ENCODE results near the gene DCLRE1A. TPM values are rescaled to one million over a fixed set of nuclear protein-coding genes. Genes with fewer than 3 reads are reported as not detected.

DCLRE1A gene
- total RNA-seq, 6 donors from 2014 or later = 4.0 to 12.4 (median 6.0) TPM

- 93 to 95% methylated on average over 2 of the region's 2 CpGs for WGBS, 2 donors
- no peak for TF ChIP-seq POLR2A (IDR thresholded peaks at IDR 0.05)
- TF ChIP-seq POLR2AphosphoS5 (IDR thresholded peaks at IDR 0.05) = no peak
- TF ChIP-seq, protein P1, sequence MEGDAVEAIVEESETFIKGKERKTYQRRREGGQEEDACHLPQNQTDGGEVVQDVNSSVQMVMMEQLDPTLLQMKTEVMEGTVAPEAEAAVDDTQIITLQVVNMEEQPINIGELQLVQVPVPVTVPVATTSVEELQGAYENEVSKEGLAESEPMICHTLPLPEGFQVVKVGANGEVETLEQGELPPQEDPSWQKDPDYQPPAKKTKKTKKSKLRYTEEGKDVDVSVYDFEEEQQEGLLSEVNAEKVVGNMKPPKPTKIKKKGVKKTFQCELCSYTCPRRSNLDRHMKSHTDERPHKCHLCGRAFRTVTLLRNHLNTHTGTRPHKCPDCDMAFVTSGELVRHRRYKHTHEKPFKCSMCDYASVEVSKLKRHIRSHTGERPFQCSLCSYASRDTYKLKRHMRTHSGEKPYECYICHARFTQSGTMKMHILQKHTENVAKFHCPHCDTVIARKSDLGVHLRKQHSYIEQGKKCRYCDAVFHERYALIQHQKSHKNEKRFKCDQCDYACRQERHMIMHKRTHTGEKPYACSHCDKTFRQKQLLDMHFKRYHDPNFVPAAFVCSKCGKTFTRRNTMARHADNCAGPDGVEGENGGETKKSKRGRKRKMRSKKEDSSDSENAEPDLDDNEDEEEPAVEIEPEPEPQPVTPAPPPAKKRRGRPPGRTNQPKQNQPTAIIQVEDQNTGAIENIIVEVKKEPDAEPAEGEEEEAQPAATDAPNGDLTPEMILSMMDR (IDR thresholded peaks at IDR 0.05) = no peak
- no peak for TF ChIP-seq EP300 (IDR thresholded peaks at IDR 0.05)
- Histone ChIP-seq H3K9me3 (no peaks in the 10 kb centered on the region), H3K4me1 (no peaks in the 10 kb centered on the region), H3K27ac (no peak overlapping the region), H3K4me3 (no peak overlapping the region), H3K27me3 (no peaks in the 10 kb centered on the region), H3K36me3 (peaks cover 0 to 39% (median 3%) of the 10 kb centered on the region in 4 donors)
- DNase-seq (no peak), ATAC-seq (ENCODE audit: low FRiP score in 2 of 2) (no peak)
Measured at GRCh38 chr10:113882240-113882639, 28.4 kb upstream of the DCLRE1A start.

- 71 to 91% methylated on average over 1 of the region's 1 CpG for WGBS, 2 donors
- Histone ChIP-seq H3K36me3 (peaks cover 0 to 29% (median 0%) of the 10 kb centered on the region in 4 donors), H3K9me3 (no peaks in the 10 kb centered on the region), H3K4me1 (peaks cover 0 to 5% (median 2%) of the 10 kb centered on the region in 4 donors), H3K4me3 (no peak overlapping the region), H3K27me3 (no peaks in the 10 kb centered on the region), H3K27ac (no peak overlapping the region)
- no peak for ATAC-seq (ENCODE audit: low FRiP score in 2 of 2)
- TF ChIP-seq, protein P1 (IDR thresholded peaks at IDR 0.05) = no peak
- TF ChIP-seq POLR2A (IDR thresholded peaks at IDR 0.05) (no peak), POLR2AphosphoS5 (IDR thresholded peaks at IDR 0.05) (no peak)
- no peak for DNase-seq
Measured at GRCh38 chr10:113880236-113880635, 26.4 kb upstream of the DCLRE1A start.

- peaks cover 0 to 24% (median 0%) of the 10 kb centered on the region in 4 donors for H3K36me3 ChIP-seq
- H3K9me3 ChIP-seq = no peaks in the 10 kb centered on the region
- DNase-seq (no peak), ATAC-seq (ENCODE audit: low FRiP score in 2 of 2) (no peak)
- H3K27ac ChIP-seq = no peak overlapping the region
- TF ChIP-seq EP300 (IDR thresholded peaks at IDR 0.05) (no peak), POLR2A (IDR thresholded peaks at IDR 0.05) (no peak), POLR2AphosphoS5 (IDR thresholded peaks at IDR 0.05) (no peak)
- TF ChIP-seq, protein P1 (IDR thresholded peaks at IDR 0.05) = no peak
- H3K4me3 ChIP-seq = no peak overlapping the region
- H3K27me3 ChIP-seq = no peaks in the 10 kb centered on the region
- 80 to 84% methylated on average over 2 of the region's 2 CpGs for WGBS, 2 donors
- peaks cover 0 to 8% (median 3%) of the 10 kb centered on the region in 4 donors for H3K4me1 ChIP-seq
Measured at GRCh38 chr10:113879691-113880090, 25.8 kb upstream of the DCLRE1A start.

- Histone ChIP-seq H3K4me1 (peaks cover 0 to 8% (median 3%) of the 10 kb centered on the region in 4 donors), H3K27ac (no peak overlapping the region), H3K9me3 (peaks cover 0 to 13% (median 6%) of the 10 kb centered on the region in 4 donors), H3K27me3 (no peaks in the 10 kb centered on the region), H3K4me3 (no peak overlapping the region), H3K36me3 (peaks cover 0 to 15% (median 0%) of the 10 kb centered on the region in 4 donors)
- ATAC-seq (ENCODE audit: low FRiP score in 2 of 2) (no peak), DNase-seq (no peak)
- TF ChIP-seq POLR2A (IDR thresholded peaks at IDR 0.05) (no peak), POLR2AphosphoS5 (IDR thresholded peaks at IDR 0.05) (no peak), EP300 (IDR thresholded peaks at IDR 0.05) (no peak)
- TF ChIP-seq, protein P1 (IDR thresholded peaks at IDR 0.05) = no peak
- WGBS, 2 donors = 76 to 82% methylated on average over 3 of the region's 3 CpGs
Measured at GRCh38 chr10:113876461-113876860, 22.6 kb upstream of the DCLRE1A start.

- ATAC-seq (ENCODE audit: low FRiP score in 2 of 2) (no peak), DNase-seq (no peak)
- TF ChIP-seq POLR2A (IDR thresholded peaks at IDR 0.05) (no peak), POLR2AphosphoS5 (IDR thresholded peaks at IDR 0.05) (no peak), EP300 (IDR thresholded peaks at IDR 0.05) (no peak)
- TF ChIP-seq, protein P1 (IDR thresholded peaks at IDR 0.05) = no peak
- Histone ChIP-seq H3K4me1 (peaks cover 0 to 8% (median 3%) of the 10 kb centered on the region in 4 donors), H3K36me3 (peaks cover 0 to 13% (median 0%) of the 10 kb centered on the region in 4 donors), H3K27me3 (no peaks in the 10 kb centered on the region), H3K27ac (no peak overlapping the region), H3K4me3 (no peak overlapping the region), H3K9me3 (peaks cover 0 to 13% (median 6%) of the 10 kb centered on the region in 4 donors)
- WGBS, 2 donors = 97 to 100% methylated on average over 1 of the region's 1 CpG
Measured at GRCh38 chr10:113875212-113875611, 21.3 kb upstream of the DCLRE1A start.

Data from upper lobe of left lung (tissue), 6 donors.